ENCODE data around the gene ZNF324B.

ZNF324B gene

DNA sequence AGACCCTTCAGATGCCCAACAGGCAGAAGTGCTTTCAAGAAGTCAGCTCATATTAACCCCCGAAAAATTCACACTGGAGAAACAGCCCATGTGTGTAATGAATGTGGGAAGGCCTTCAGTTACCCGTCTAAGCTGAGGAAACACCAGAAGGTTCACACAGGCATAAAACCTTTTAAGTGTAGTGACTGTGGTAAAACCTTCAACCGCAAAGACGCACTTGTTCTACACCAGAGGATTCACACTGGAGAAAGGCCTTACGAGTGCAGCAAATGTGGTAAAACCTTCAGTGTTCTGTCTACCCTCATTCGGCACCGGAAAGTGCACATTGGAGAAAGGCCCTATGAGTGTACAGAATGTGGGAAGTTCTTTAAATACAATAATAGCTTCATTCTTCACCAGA, 34.4 kb upstream of the ZNF324B start:
- H3K27me3 ChIP-seq (ENCODE audit: insufficient read depth, low read length), result no peaks in the 10 kb centered on the region
- H3K4me2 ChIP-seq (ENCODE audit: low read length), result no peak overlapping the region
- H2AK5ac ChIP-seq (ENCODE audit: low read length), result no peak overlapping the region
- H4K8ac ChIP-seq (ENCODE audit: low read depth, low read length), result no peak overlapping the region
- no peaks in the 10 kb centered on the region for H3K4me1 ChIP-seq (ENCODE audit: control insufficient read depth in 1 of 2, insufficient read depth in 2 of 2, low read length in 2 of 2)
- H3K18ac ChIP-seq (ENCODE audit: low read length), result no peak overlapping the region
- H3K27ac ChIP-seq (ENCODE audit: low read depth, low read length), result no peak overlapping the region
- H3K23ac ChIP-seq (ENCODE audit: low read length), result no peak overlapping the region
- H3K4me3 ChIP-seq (ENCODE audit: low read depth, low read length), result no peak overlapping the region
- no peak overlapping the region for H4K91ac ChIP-seq (ENCODE audit: low read depth, low read length)
- peaks cover 5% of the 10 kb centered on the region for H3K9me3 ChIP-seq (ENCODE audit: insufficient read depth, low read depth, low read length)
- H3K14ac ChIP-seq (ENCODE audit: low read length), result no peak overlapping the region
- no peak overlapping the region for H3K4ac ChIP-seq (ENCODE audit: low read depth, low read length)
- no peak overlapping the region for H2AFZ ChIP-seq (ENCODE audit: insufficient read depth, low read length, poor library complexity)
- H2BK120ac ChIP-seq (ENCODE audit: insufficient read depth, low read length, poor library complexity), result no peak overlapping the region
- H2BK5ac ChIP-seq (ENCODE audit: low read depth, low read length, poor library complexity), result no peak overlapping the region
- no peak overlapping the region for H2BK12ac ChIP-seq (ENCODE audit: low read length)
- no peaks in the 10 kb centered on the region for H3K79me2 ChIP-seq (ENCODE audit: control insufficient read depth, insufficient read depth, low read length, poor library complexity)
- no CpG with 5 or more reads among the region's 7 CpGs for WGBS (ENCODE audit: extremely low coverage, insufficient coverage, insufficient read length)
- no peak overlapping the region for H3K9ac ChIP-seq (ENCODE audit: low read length)
- no peak overlapping the region for H4K12ac ChIP-seq (ENCODE audit: low read depth, low read length)
- no peak for DNase-seq
- H3K36me3 ChIP-seq (ENCODE audit: control insufficient read depth in 1 of 2, insufficient read depth in 2 of 2, low read length in 2 of 2), result peaks cover 12 to 29% of the 10 kb centered on the region in 2 experiments
- no peaks in the 10 kb centered on the region for H3K79me1 ChIP-seq (ENCODE audit: low read length)

DNA sequence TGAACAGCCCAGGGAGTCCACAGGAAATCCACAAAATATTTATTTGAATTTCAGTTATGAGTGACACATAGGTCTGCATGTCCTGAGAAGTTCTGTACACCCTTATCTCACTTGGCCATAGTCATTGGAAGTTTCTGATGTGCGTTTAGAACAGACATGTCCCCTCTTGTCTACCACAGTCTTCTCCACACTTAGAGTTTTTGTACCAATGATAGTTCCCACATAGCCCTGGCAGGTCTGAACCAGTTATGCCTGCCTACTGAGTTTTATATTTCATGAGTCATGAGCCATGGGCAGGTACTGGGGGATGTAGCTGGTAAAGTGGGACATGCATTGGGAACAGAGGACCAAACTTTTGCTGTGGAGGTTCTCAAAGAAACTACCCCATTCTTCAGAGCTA, 22.8 kb upstream of the ZNF324B start:
- no peak overlapping the region for H3K4me3 ChIP-seq (ENCODE audit: low read depth, low read length)
- no CpG with 5 or more reads among the region's 1 CpG for WGBS (ENCODE audit: extremely low coverage, insufficient coverage, insufficient read length)
- H4K8ac ChIP-seq (ENCODE audit: low read depth, low read length), result no peak overlapping the region
- no peak overlapping the region for H2AK5ac ChIP-seq (ENCODE audit: low read length)
- H3K14ac ChIP-seq (ENCODE audit: low read length), result no peak overlapping the region
- no peak overlapping the region for H3K4ac ChIP-seq (ENCODE audit: low read depth, low read length)
- no peak overlapping the region for H4K91ac ChIP-seq (ENCODE audit: low read depth, low read length)
- H2BK5ac ChIP-seq (ENCODE audit: low read depth, low read length, poor library complexity), result no peak overlapping the region
- no peak overlapping the region for H2BK12ac ChIP-seq (ENCODE audit: low read length)
- H3K9ac ChIP-seq (ENCODE audit: low read length), result no peak overlapping the region
- H3K4me1 ChIP-seq (ENCODE audit: control insufficient read depth in 1 of 2, insufficient read depth in 2 of 2, low read length in 2 of 2), result no peaks in the 10 kb centered on the region
- H2BK120ac ChIP-seq (ENCODE audit: insufficient read depth, low read length, poor library complexity), result no peak overlapping the region
- no peaks in the 10 kb centered on the region for H3K27me3 ChIP-seq (ENCODE audit: insufficient read depth, low read length)
- DNase-seq, result no peak
- no peaks in the 10 kb centered on the region for H3K79me2 ChIP-seq (ENCODE audit: control insufficient read depth, insufficient read depth, low read length, poor library complexity)
- H3K23ac ChIP-seq (ENCODE audit: low read length), result no peak overlapping the region
- no peak overlapping the region for H3K27ac ChIP-seq (ENCODE audit: low read depth, low read length)
- peaks cover 32% of the 10 kb centered on the region for H3K9me3 ChIP-seq (ENCODE audit: insufficient read depth, low read depth, low read length)
- no peak overlapping the region for H3K18ac ChIP-seq (ENCODE audit: low read length)
- H2AFZ ChIP-seq (ENCODE audit: insufficient read depth, low read length, poor library complexity), result no peak overlapping the region
- H3K79me1 ChIP-seq (ENCODE audit: low read length), result no peaks in the 10 kb centered on the region
- H4K12ac ChIP-seq (ENCODE audit: low read depth, low read length), result no peak overlapping the region
- peaks cover under 1 to 6% of the 10 kb centered on the region in 2 experiments for H3K36me3 ChIP-seq (ENCODE audit: control insufficient read depth in 1 of 2, insufficient read depth in 2 of 2, low read length in 2 of 2)
- no peak overlapping the region for H3K4me2 ChIP-seq (ENCODE audit: low read length)

DNA sequence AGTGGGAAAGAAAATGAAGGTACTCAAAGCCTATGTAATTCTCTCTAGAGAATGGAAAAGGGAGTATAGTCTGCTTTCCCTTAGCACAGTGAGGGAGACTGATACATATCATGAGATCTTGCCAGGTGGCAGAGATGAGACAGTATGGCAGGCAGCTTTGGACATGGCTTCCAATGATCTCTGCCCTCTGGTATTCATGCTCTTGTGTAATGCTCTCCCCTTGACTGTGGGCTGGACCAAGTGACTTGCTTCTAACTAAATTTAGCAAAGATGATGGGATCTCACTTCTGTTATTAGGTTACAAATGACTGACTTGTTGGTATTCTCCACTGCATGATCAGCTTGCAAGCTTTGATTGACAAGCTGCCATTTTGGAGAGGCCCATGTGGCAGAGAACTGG, 21.7 kb upstream of the ZNF324B start:
- Histone ChIP-seq H3K4me1 (ENCODE audit: control insufficient read depth in 1 of 2, insufficient read depth in 2 of 2, low read length in 2 of 2) (no peaks in the 10 kb centered on the region), H3K79me2 (ENCODE audit: control insufficient read depth, insufficient read depth, low read length, poor library complexity) (no peaks in the 10 kb centered on the region), H4K91ac (ENCODE audit: low read depth, low read length) (no peak overlapping the region), H3K36me3 (ENCODE audit: control insufficient read depth in 1 of 2, insufficient read depth in 2 of 2, low read length in 2 of 2) (peaks cover 6 to 17% of the 10 kb centered on the region in 2 experiments), H3K9me3 (ENCODE audit: insufficient read depth, low read depth, low read length) (peaks cover 39% of the 10 kb centered on the region), H3K9ac (ENCODE audit: low read length) (no peak overlapping the region), H3K18ac (ENCODE audit: low read length) (no peak overlapping the region), H2AK5ac (ENCODE audit: low read length) (no peak overlapping the region), H3K14ac (ENCODE audit: low read length) (no peak overlapping the region), H3K27me3 (ENCODE audit: insufficient read depth, low read length) (no peaks in the 10 kb centered on the region), H3K23ac (ENCODE audit: low read length) (no peak overlapping the region), H3K4me3 (ENCODE audit: low read depth, low read length) (no peak overlapping the region), H3K4me2 (ENCODE audit: low read length) (no peak overlapping the region), H4K12ac (ENCODE audit: low read depth, low read length) (no peak overlapping the region), H3K79me1 (ENCODE audit: low read length) (no peaks in the 10 kb centered on the region), H3K4ac (ENCODE audit: low read depth, low read length) (no peak overlapping the region), H2AFZ (ENCODE audit: insufficient read depth, low read length, poor library complexity) (no peak overlapping the region), H3K27ac (ENCODE audit: low read depth, low read length) (no peak overlapping the region), H2BK12ac (ENCODE audit: low read length) (no peak overlapping the region), H2BK5ac (ENCODE audit: low read depth, low read length, poor library complexity) (no peak overlapping the region), H4K8ac (ENCODE audit: low read depth, low read length) (no peak overlapping the region), H2BK120ac (ENCODE audit: insufficient read depth, low read length, poor library complexity) (no peak overlapping the region)
- no peak for DNase-seq

DNA sequence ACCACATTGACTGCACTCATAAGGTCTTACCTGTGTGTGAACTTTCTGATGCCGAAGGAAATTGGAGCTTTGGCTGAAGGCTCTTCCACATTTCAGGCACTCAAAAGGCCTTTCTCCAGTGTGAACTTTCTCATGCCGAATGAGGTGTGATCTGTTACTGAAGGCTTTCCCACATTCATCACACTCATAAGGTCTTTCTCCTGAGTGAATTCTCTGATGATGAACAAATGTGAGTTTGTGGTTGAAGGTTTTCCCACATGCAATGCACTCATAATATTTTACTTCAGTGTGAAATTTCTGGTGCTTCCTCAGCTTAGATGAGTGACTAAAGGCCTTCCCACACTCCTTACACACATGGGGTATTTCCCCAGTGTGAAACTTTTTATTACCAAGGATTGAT, 17.2 kb upstream of the ZNF324B start:
- no CpG with 5 or more reads among the region's 2 CpGs for WGBS (ENCODE audit: extremely low coverage, insufficient coverage, insufficient read length)
- no peak overlapping the region for H3K23ac ChIP-seq (ENCODE audit: low read length)
- H2AFZ ChIP-seq (ENCODE audit: insufficient read depth, low read length, poor library complexity), result no peak overlapping the region
- H2BK120ac ChIP-seq (ENCODE audit: insufficient read depth, low read length, poor library complexity), result no peak overlapping the region
- no peak overlapping the region for H2BK12ac ChIP-seq (ENCODE audit: low read length)
- no peaks in the 10 kb centered on the region for H3K27me3 ChIP-seq (ENCODE audit: insufficient read depth, low read length)
- no peak overlapping the region for H3K4me3 ChIP-seq (ENCODE audit: low read depth, low read length)
- H2BK5ac ChIP-seq (ENCODE audit: low read depth, low read length, poor library complexity), result no peak overlapping the region
- H3K4ac ChIP-seq (ENCODE audit: low read depth, low read length), result no peak overlapping the region
- H3K4me2 ChIP-seq (ENCODE audit: low read length), result no peak overlapping the region
- no peaks in the 10 kb centered on the region for H3K79me2 ChIP-seq (ENCODE audit: control insufficient read depth, insufficient read depth, low read length, poor library complexity)
- no peaks in the 10 kb centered on the region for H3K79me1 ChIP-seq (ENCODE audit: low read length)
- H3K18ac ChIP-seq (ENCODE audit: low read length), result no peak overlapping the region
- peaks cover 10 to 22% of the 10 kb centered on the region in 2 experiments for H3K36me3 ChIP-seq (ENCODE audit: control insufficient read depth in 1 of 2, insufficient read depth in 2 of 2, low read length in 2 of 2)
- no peak overlapping the region for H4K12ac ChIP-seq (ENCODE audit: low read depth, low read length)
- H2AK5ac ChIP-seq (ENCODE audit: low read length), result no peak overlapping the region
- no peak overlapping the region for H4K91ac ChIP-seq (ENCODE audit: low read depth, low read length)
- H4K8ac ChIP-seq (ENCODE audit: low read depth, low read length), result no peak overlapping the region
- H3K9me3 ChIP-seq (ENCODE audit: insufficient read depth, low read depth, low read length), result peaks cover 42% of the 10 kb centered on the region
- no peaks in the 10 kb centered on the region for H3K4me1 ChIP-seq (ENCODE audit: control insufficient read depth in 1 of 2, insufficient read depth in 2 of 2, low read length in 2 of 2)
- no peak overlapping the region for H3K27ac ChIP-seq (ENCODE audit: low read depth, low read length)
- DNase-seq, result no peak
- H3K9ac ChIP-seq (ENCODE audit: low read length), result no peak overlapping the region
- no peak overlapping the region for H3K14ac ChIP-seq (ENCODE audit: low read length)

All from trophoblast cell (in vitro differentiated cells and primary cell).